ENCODE results near the gene RRP36. TPM values are rescaled to one million over a fixed set of nuclear protein-coding genes. Genes with fewer than 3 reads are reported as not detected.

Gene RRP36
- total and polyA plus RNA-seq, 9 of the 15 experiments (the other 6 are each of a cell fraction or from before 2014, with no cell fraction given) = 27.6 to 150 (median 114) TPM

GRCh38 chr6:43053545-43054205, 32.3 kb downstream of the RRP36 start, which contains the start of gene CUL7 (continued):
- TF ChIP-seq, protein P1, sequence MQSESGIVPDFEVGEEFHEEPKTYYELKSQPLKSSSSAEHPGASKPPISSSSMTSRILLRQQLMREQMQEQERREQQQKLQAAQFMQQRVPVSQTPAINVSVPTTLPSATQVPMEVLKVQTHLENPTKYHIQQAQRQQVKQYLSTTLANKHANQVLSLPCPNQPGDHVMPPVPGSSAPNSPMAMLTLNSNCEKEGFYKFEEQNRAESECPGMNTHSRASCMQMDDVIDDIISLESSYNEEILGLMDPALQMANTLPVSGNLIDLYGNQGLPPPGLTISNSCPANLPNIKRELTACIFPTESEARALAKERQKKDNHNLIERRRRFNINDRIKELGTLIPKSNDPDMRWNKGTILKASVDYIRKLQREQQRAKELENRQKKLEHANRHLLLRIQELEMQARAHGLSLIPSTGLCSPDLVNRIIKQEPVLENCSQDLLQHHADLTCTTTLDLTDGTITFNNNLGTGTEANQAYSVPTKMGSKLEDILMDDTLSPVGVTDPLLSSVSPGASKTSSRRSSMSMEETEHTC (IDR thresholded peaks at IDR 0.05) = peak; percentile 35; the same call in 1 of the 2 replicates
- TF ChIP-seq E2F6 (IDR thresholded peaks at IDR 0.05; ENCODE audit: borderline replicate concordance in 1 of 2, extremely low read depth in 1 of 2, insufficient read depth in 1 of 2, insufficient read length in 1 of 2, low read depth in 1 of 2, low read length in 1 of 2, poor library complexity in 1 of 2, severe bottlenecking in 1 of 2) (peak in 1 of 2 experiments; percentile 63), GTF3C2 (IDR thresholded peaks at IDR 0.05; ENCODE audit: borderline replicate concordance, extremely low read depth, insufficient read length) (no peak), ZNF764 (CRISPR knock-in tag; IDR thresholded peaks at IDR 0.05; ENCODE audit: low read depth) (peak; percentile 78), MTF1 (CRISPR knock-in tag; IDR thresholded peaks at IDR 0.05; ENCODE audit: borderline replicate concordance) (no peak)
- TF ChIP-seq, protein P2, sequence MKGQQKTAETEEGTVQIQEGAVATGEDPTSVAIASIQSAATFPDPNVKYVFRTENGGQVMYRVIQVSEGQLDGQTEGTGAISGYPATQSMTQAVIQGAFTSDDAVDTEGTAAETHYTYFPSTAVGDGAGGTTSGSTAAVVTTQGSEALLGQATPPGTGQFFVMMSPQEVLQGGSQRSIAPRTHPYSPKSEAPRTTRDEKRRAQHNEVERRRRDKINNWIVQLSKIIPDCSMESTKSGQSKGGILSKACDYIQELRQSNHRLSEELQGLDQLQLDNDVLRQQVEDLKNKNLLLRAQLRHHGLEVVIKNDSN (CRISPR knock-in tag; IDR thresholded peaks at IDR 0.05) = no peak

Measured in K562 (cell line).